HL-60/S4 treated with retinoic acid at 250 ng/mL for 4 days and 3 days (cell line): ENCODE measurements around the gene PICK1.

ENCODE experiments used
- in situ Hi-C: fragments of 300-500 bp; cut with MboI; formaldehyde crosslinking; loops from 2 replicates; pipeline ENCODE4 v1.7.0; 2022; ENCODE audit warnings: low sequenced_read_pairs

Gene PICK1

GRCh38 chr22:38086001-38086845 lies 29.0 kb downstream of the PICK1 start:
- in situ Hi-C loops: no loop called here

GRCh38 chr22:38086942-38087341 lies 29.7 kb downstream of the PICK1 start:
- in situ Hi-C loops: no loop called here

GRCh38 chr22:38087855-38088254 lies 30.7 kb downstream of the PICK1 start:
- in situ Hi-C loops: no loop called here

DNA sequence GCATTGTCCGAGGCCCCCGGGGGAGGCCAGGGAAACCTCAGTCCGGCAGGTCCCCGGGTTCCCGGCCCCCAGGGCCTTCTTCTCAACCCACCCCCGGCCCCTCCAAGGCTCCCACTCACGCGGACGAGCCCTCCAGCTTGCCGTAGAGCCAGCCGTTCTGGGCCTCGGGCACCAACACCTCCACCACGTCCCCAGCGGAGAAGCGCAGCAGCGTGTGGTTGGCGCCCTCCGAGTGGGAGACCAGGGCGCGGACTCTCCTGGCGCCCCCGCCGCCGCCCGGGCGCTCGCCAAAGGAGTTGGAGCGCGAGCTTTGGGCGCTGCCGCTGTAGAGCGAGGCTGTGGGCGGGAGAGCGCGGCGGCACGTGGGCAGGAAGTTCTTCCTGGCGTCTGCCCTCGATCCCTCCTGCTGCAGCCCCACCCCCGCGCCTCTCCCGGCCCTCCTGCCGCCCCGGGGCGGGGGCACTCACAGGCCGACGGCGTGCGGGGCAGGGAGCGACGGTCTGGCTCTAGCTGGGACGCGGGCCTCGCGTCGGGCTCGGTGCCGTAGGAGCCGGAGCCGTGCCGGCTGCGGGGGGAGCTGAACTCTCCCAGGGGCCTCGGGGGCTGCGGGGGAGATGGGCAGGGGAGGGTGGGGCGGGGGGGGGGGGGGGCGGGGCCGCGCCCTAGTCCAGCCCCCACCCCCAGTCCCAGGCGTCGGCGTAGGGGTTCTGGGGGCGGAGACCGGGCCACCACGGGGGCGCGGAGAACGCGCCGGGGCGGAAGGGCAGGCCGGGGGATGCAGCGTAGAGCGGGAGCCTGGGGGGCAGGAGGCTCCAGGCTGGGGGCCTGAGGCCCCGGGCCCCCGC lies 31.6 kb downstream of the PICK1 start:
- in situ Hi-C loops: no loop called here

DNA sequence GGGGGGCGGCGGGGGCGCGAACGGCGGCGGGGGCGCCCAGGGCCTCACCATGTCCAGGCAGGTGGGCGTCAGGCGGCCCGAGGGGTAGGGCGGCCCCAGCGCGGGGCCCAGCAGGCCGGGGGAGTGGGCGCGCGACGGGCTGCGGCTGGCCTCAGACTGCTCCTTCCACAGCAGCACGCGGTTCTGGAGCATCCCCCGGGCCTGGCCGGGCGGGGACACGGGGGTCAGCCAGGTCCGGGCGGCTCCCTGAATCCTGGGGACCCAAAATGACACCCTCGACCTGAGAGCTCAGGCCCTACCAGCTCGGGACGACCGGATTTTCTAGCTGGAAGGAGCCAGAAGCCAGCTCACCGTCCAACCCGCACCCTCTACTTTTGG lies 32.3 kb downstream of the PICK1 start:
- in situ Hi-C loops: no loop called here

GRCh38 chr22:38097058-38097457 lies 39.9 kb downstream of the PICK1 start:
- in situ Hi-C loops: no loop called here

DNA sequence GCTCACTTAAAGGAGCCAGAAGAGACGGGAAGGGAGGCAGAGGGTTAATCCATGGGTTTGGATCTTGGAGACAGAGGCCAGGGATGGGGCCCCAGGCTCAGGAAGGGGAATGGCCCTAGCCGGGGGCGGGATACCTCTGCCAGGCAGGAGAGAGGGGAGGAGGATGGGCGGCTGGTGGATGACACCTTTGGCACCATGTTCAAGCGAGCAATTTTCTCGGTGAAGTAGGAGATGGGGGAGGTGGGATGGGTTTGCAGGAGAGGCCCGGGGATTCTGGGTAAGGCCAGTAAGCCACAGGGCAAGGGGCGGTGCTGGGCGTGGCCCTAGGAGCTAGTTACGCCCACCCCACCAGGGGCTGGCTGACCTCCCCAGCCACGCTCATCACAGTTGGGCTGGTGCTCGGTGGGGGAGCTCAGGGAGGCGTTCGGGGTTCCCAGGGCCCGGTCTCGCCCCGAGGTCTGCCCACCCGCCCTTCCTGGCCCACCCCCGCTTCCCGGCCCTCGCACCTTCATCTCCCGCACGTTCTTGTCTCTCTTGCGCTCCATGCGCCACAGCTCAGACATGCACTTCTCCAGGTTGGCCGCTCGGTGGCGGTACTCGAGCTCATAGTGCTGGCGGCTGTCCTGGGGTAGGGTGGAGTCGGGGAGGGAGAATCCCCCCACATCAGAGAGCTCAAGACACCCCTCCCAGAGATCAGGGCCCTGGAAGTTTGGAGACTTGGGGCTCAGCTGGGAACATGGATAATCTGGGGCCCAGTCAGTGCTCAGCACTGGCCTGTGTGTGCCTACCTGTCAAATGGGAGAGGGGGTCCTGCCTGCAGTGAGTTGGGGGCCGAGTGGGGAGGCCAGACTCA lies 40.6 kb downstream of the PICK1 start:
- in situ Hi-C loops: no loop called here

GRCh38 chr22:38098410-38099249 lies 41.4 kb downstream of the PICK1 start:
- in situ Hi-C loops: no loop called here

- in situ Hi-C loops: no loop called here
Measured at GRCh38 chr22:38103641-38104040, 46.4 kb downstream of the PICK1 start.

- in situ Hi-C loops: no loop called here
Measured at GRCh38 chr22:38104084-38104483, 46.9 kb downstream of the PICK1 start.

- in situ Hi-C loops: no loop called here
Measured at GRCh38 chr22:38106814-38107578, 49.8 kb downstream of the PICK1 start.

GRCh38 chr22:38107692-38108515 lies 50.7 kb downstream of the PICK1 start:
- in situ Hi-C loops: no loop called here

GRCh38 chr22:38108561-38109319 lies 51.5 kb downstream of the PICK1 start:
- in situ Hi-C loops: no loop called here

GRCh38 chr22:38109371-38110001 lies 52.3 kb downstream of the PICK1 start:
- in situ Hi-C loops: no loop called here

- in situ Hi-C loops: no loop called here
Measured at GRCh38 chr22:38110008-38110862, 53.0 kb downstream of the PICK1 start, which contains the start of gene BAIAP2L2. Gene BAIAP2L2 (minus strand): TSS chr22:38110684. CDS start chr22:38110525, 159 bp downstream.
